ENCODE measurements around the gene OTOP2. TPM values are rescaled to one million over a fixed set of nuclear protein-coding genes. Genes with fewer than 3 reads are reported as not detected.
"Not testable (repeated sequence)": the region's sequence is repeated elsewhere in the genome, so short reads cannot be mapped to it uniquely, and the experiment has no call there.

The OTOP2 gene
- total RNA-seq, 4 donors from 2014 or later: 0.38 to 1.4 (median 0.41) TPM; not detected in 1

- no peak overlapping the region for H3K27ac ChIP-seq
- TF ChIP-seq POLR2A (IDR thresholded peaks at IDR 0.05): no peak
- TF ChIP-seq CTCF (IDR thresholded peaks at IDR 0.05): no peak
- no peak overlapping the region for H3K4me3 ChIP-seq
- no peak for DNase-seq
- H3K27me3 ChIP-seq: peaks cover 0 to 53% (median 0%) of the 10 kb centered on the region in 4 donors
- 52 to 74% methylated on average over 7 to 8 of the region's 8 CpGs for WGBS, 2 donors
- peaks cover 0 to 25% (median 0%) of the 10 kb centered on the region in 3 donors for H3K4me1 ChIP-seq
- no peaks in the 10 kb centered on the region for H3K9me3 ChIP-seq
- intact Hi-C loops (cut with DNase I): no loop called here
- H3K36me3 ChIP-seq: no peaks in the 10 kb centered on the region
These were observed 23.9 kb upstream of the OTOP2 start for GRCh38 chr17:74900208-74900607.

GRCh38 chr17:74901353-74902135 lies 22.5 kb upstream of the OTOP2 start:
- Histone ChIP-seq H3K9me3 (no peaks in the 10 kb centered on the region), H3K4me3 (no peak overlapping the region), H3K27ac (no peak overlapping the region), H3K27me3 (peaks cover 0 to 40% (median 0%) of the 10 kb centered on the region in 4 donors), H3K4me1 (peaks cover 0 to 25% (median 0%) of the 10 kb centered on the region in 3 donors), H3K36me3 (no peaks in the 10 kb centered on the region)
- 67 to 71% methylated on average over 12 to 14 of the region's 14 CpGs for WGBS, 2 donors
- TF ChIP-seq POLR2A (IDR thresholded peaks at IDR 0.05) (no peak), CTCF (IDR thresholded peaks at IDR 0.05) (no peak)
- intact Hi-C loops (cut with DNase I): no loop called here
- no peak for DNase-seq

GRCh38 chr17:74903034-74903433 lies 21.0 kb upstream of the OTOP2 start:
- H3K4me3 ChIP-seq: no peak overlapping the region
- 89 to 92% methylated on average over 7 to 9 of the region's 9 CpGs for WGBS, 2 donors

GRCh38 chr17:74903671-74904070 lies 20.4 kb upstream of the OTOP2 start:
- TF ChIP-seq CTCF (IDR thresholded peaks at IDR 0.05) (no peak), POLR2A (IDR thresholded peaks at IDR 0.05) (no peak)
- no peaks in the 10 kb centered on the region for H3K36me3 ChIP-seq
- intact Hi-C loops (cut with DNase I): no loop called here
- DNase-seq: no peak
- no peak overlapping the region for H3K27ac ChIP-seq
- H3K4me1 ChIP-seq: peaks cover 5 to 39% (median 11%) of the 10 kb centered on the region in 3 donors
- H3K27me3 ChIP-seq: peaks cover 0 to 44% (median 0%) of the 10 kb centered on the region in 4 donors
- WGBS, 2 donors: 54 to 56% methylated on average over 3 to 4 of the region's 6 CpGs
- H3K9me3 ChIP-seq: no peaks in the 10 kb centered on the region
- no peak overlapping the region for H3K4me3 ChIP-seq

More at GRCh38 chr17:74903034-74903433, 21.0 kb upstream of the OTOP2 start:
- no peaks in the 10 kb centered on the region for H3K9me3 ChIP-seq
- peaks cover 0 to 44% (median 0%) of the 10 kb centered on the region in 4 donors for H3K27me3 ChIP-seq
- peaks cover 0 to 39% (median 5%) of the 10 kb centered on the region in 3 donors for H3K4me1 ChIP-seq
- H3K36me3 ChIP-seq: no peaks in the 10 kb centered on the region
- TF ChIP-seq POLR2A (IDR thresholded peaks at IDR 0.05): no peak
- TF ChIP-seq CTCF (IDR thresholded peaks at IDR 0.05): no peak
- intact Hi-C loops (cut with DNase I): no loop called here
- H3K27ac ChIP-seq: no peak overlapping the region
- DNase-seq: no peak

DNA sequence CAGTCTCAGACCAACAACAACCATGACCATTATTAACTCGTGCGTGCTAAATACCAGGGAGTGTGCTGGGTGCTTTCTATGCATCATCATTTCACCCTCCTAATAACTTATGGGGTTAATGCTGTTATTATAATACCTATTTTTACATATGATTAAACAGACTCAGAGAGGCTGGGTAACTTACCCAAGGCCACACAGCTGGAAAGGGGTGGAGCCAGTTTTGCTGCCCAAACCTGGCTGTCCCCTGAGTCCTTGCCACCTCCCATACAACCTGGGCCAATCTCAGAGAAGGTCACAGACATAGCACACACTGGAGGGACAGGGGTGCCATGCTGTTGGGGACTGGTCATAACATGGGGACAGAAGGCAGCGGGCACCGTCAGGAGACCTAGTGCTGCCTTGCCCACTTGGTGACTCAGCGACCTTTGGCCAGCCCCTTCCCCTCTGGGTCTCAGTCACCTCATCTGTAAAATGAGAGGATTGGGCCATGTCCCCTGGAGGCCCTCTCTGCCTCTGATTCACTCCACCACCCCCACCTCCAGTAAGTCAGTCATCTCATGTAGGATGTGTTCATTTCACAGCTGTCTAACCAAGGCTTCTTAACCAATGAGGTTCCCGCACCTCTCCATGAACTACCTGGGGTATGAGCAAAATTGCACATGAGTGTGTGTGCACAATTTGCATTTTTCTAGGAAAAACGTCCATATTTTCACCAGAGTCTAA lies 19.2 kb upstream of the OTOP2 start:
- intact Hi-C loops (cut with DNase I): no loop called here
- DNase-seq: no peak
- no peak for TF ChIP-seq POLR2A (IDR thresholded peaks at IDR 0.05)
- no peak for TF ChIP-seq CTCF (IDR thresholded peaks at IDR 0.05)

DNA sequence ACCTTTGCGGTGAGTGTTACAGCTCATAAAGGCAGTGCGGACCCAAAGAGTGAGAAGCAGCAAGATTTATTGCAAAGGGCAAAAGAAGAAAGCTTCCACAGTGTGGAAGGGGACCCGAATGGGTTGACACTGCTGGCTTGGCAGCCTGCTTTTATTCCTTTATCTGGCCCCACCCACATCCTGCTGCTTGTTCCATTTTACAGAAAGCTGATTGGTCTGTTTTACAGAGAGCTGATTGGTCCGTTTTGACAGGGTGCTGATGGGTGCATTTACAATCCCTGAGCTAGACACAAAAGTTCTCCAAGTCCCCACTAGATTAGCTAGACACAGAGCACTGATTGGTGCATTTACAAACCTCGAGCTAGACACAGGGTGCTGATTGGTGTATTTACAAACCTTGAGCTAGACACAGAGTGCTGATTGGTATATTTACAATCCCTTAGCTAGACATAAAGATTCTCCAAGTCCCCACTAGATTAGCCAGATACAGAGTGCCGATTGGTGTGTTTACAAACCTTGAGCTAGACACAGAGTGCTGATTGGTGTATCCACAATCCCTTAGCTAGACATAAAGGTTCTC lies 17.8 kb upstream of the OTOP2 start:
- Histone ChIP-seq H3K4me1 (peaks cover 6 to 26% (median 15%) of the 10 kb centered on the region in 3 donors), H3K27me3 (peaks cover 0 to 40% (median 0%) of the 10 kb centered on the region in 4 donors)
- H3K4me3 ChIP-seq; H3K9me3 ChIP-seq; DNase-seq; H3K36me3 ChIP-seq; H3K27ac ChIP-seq; intact Hi-C loops (cut with DNase I): not testable (repeated sequence)
- whole genome bisulfite sequencing, 2 donors: 71 to 74% methylated on average over 5 to 6 of the region's 6 CpGs

More for the DNA sequence above, 19.2 kb upstream of the OTOP2 start:
- no peak overlapping the region for H3K4me3 ChIP-seq
- WGBS, 2 donors: 73 to 86% methylated on average over 5 to 7 of the region's 7 CpGs
- no peaks in the 10 kb centered on the region for H3K36me3 ChIP-seq
- H3K9me3 ChIP-seq: no peaks in the 10 kb centered on the region
- H3K27me3 ChIP-seq: peaks cover 0 to 44% (median 0%) of the 10 kb centered on the region in 4 donors
- no peak overlapping the region for H3K27ac ChIP-seq
- H3K4me1 ChIP-seq: peaks cover 6 to 41% (median 15%) of the 10 kb centered on the region in 3 donors
